ENCODE results near the gene DENND2A.
"Not testable (repeated sequence)": the region's sequence is repeated elsewhere in the genome, so short reads cannot be mapped to it uniquely, and the experiment has no call there.

- not testable (repeated sequence) for TF ChIP-seq POLR2A (IDR thresholded peaks at IDR 0.05); CTCF (IDR thresholded peaks at IDR 0.05 in 4 of 5, conservative IDR thresholded peaks at IDR 0.05 in 1 of 5)
These were observed 15.4 kb downstream of the DENND2A start for GRCh38 chr7:140625192-140625558.
